Right cardiac atrium (tissue), 5 donors: Measurements from ENCODE around the gene PHKG1. TPM values are rescaled to one million over a fixed set of nuclear protein-coding genes. Genes with fewer than 3 reads are reported as not detected.
A peak's percentile ranks its signal among the peaks of the same experiment; 100 is the strongest.
"Not testable (repeated sequence)": the region's sequence is repeated elsewhere in the genome, so short reads cannot be mapped to it uniquely, and the experiment has no call there.

Source experiments
- ATAC-seq, 2 donors: fragments of 200-7000 bp; cut with Tn5 transposase; one replicate each; pipeline versions ENCODE4 v1.8.0 to v1.9.1; 2020; ENCODE audit warnings: moderate library complexity in 2 of 2, mild to moderate bottlenecking in 1 of 2
- DNase-seq, 3 donors: peaks; one replicate each; pipeline ENCODE4 v3.0.0-alpha.2; 2020
- H3K27ac ChIP-seq: one replicate; pipeline ENCODE4 v1.5.1; 2013; ENCODE audit warnings: mild to moderate bottlenecking, low read length, control low read depth, moderate library complexity
- H3K27me3 ChIP-seq: one replicate; pipeline ENCODE4 v1.6.1; 2013; ENCODE audit not compliant: control insufficient read depth, insufficient read depth
- H3K4me1 ChIP-seq: one replicate; pipeline ENCODE4 v1.6.1; 2013; ENCODE audit warnings: low read length; ENCODE audit not compliant: control insufficient read depth, insufficient read depth
- H3K4me3 ChIP-seq: one replicate; pipeline ENCODE4 v1.5.1; 2013; ENCODE audit warnings: low read length, control low read depth
- H3K9me3 ChIP-seq: one replicate; pipeline ENCODE4 v1.6.1; 2013; ENCODE audit warnings: low read length; ENCODE audit not compliant: control insufficient read depth
- WGBS: extraction: QIAGEN DNeasy Blood & Tissue Kit; methylation state at CpG from one replicate; pipeline ENCODE4 v1.1.7; 2013; 5-methylcytosine and 5-hydroxymethylcytosine counted together
- intact Hi-C, 4 donors: fragments of 100-400 bp; cut with DNase I; formaldehyde crosslinking; loops; one replicate each; pipeline versions ENCODE4 v1.11.0 to v1.14.0; 2022 to 2023
- polyA plus RNA-seq: library from polyadenylated mRNA; stranded (reverse); fragments of 200-250 nt; gene quantifications from one replicate; pipeline ENCODE4 v1.2.3, GENCODE V29; 2013
- total RNA-seq, 4 donors: library from RNA; stranded (reverse); fragmentation: NEBNext Ultra II Directional; extraction: Animal tissue kit (Norgen Biotek cat#: 25700); gene quantifications; one replicate each; pipeline ENCODE4 v1.2.1, GENCODE V29; 2021
- donor health status: healthy with polysubstance abuse.
- donor health status: DM: no; HTN: yes; CAD: no.
- donor health status: DM: no; HTN: no; CAD: no.
- donor health status: DM: no; HTN: yes; CAD: no; lungs with severe emphysema.
- donor health status: DM: yes; HTN: yes; CAD: no.

Gene PHKG1
- total and polyA plus RNA-seq, 5 donors = 22.6 to 50.4 (median 24.5) TPM

DNA sequence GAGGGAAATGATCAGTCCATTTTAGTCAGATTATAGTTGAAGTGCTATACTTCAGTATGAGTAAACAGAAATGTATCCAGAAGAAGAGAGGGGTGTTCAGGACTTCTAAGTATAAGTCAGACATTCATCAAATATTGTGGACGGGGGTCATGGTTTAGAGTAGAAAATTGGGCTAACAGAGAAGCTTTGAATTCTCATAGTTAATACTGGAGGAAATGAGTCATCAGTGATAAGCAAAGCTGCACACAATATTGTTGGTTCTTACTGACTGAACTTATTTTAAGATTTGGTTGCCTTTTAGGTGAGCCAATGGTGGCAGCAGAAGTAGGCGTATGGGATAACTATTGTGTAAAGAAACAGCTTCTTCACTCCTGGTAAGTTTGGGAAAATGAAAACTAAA is 30.4 kb downstream of the PHKG1 start:
- DNase-seq (no peak), ATAC-seq (no peak)
- WGBS = 56% methylated on average over 2 of the region's 2 CpGs
- Histone ChIP-seq H3K4me3 (no peak overlapping the region), H3K27me3 (no peaks in the 10 kb centered on the region), H3K9me3 (no peaks in the 10 kb centered on the region), H3K27ac (no peak overlapping the region), H3K4me1 (no peaks in the 10 kb centered on the region)
- intact Hi-C loops = no loop called here

GRCh38 chr7:56053993-56054392 is 38.8 kb downstream of the PHKG1 start:
- Histone ChIP-seq H3K27me3 (no peaks in the 10 kb centered on the region), H3K4me1 (peaks cover 4% of the 10 kb centered on the region), H3K9me3 (no peaks in the 10 kb centered on the region), H3K4me3 (no peak overlapping the region), H3K27ac (no peak overlapping the region)
- intact Hi-C loops = no loop called here
- 83% methylated on average over 2 of the region's 2 CpGs for WGBS
- ATAC-seq (no peak), DNase-seq (no peak)

DNA sequence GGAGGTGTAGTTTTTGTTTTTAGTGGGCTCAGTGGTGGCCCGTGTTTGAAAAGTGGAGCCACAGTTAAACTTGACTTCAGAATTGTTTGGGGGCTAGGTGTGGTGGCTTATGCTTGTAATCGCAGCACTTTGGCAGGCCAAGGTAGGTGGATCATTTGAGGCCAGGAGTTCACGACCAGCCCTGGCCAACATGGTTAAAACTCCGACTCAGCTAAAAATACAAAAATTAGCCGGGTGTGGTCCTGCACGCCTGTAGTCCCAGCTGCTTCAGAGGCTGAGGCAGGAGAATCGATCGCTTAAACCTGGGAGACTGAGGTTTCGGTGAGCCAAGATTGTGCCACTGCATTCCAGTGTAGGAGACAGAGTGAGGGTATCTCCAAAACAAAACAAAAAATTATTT is 39.4 kb downstream of the PHKG1 start:
- DNase-seq (no peak), ATAC-seq (no peak)
- intact Hi-C loops = no loop called here
- Histone ChIP-seq H3K27me3 (no peaks in the 10 kb centered on the region), H3K4me1 (peaks cover 4% of the 10 kb centered on the region), H3K9me3 (no peaks in the 10 kb centered on the region), H3K4me3 (no peak overlapping the region), H3K27ac (no peak overlapping the region)
- 85% methylated on average over 9 of the region's 9 CpGs for WGBS

- ATAC-seq (peak; percentile 99), DNase-seq (peak; percentile 98 to 99 (median 99))
- under 1% methylated on average over 97 of the region's 97 CpGs for WGBS
- intact Hi-C loops = no loop called here
- Histone ChIP-seq H3K27ac (peak within 1 kb of the TSS; percentile 89), H3K27me3 (no peaks in the 10 kb centered on the region), H3K4me1 (peaks cover 4% of the 10 kb centered on the region), H3K4me3 (peak within 1 kb of the TSS; percentile 74), H3K9me3 (no peaks in the 10 kb centered on the region)
Measured at GRCh38 chr7:56051339-56052191, 41.2 kb downstream of the PHKG1 start, which contains the start of the genes CCT6A and PSPH. CCT6A (plus strand) TSS chr7:56051765; CDS start chr7:56051849, 84 bp downstream. PSPH (minus strand) TSS chr7:56051444; CDS start chr7:56021212, 30,232 bp downstream.

DNA sequence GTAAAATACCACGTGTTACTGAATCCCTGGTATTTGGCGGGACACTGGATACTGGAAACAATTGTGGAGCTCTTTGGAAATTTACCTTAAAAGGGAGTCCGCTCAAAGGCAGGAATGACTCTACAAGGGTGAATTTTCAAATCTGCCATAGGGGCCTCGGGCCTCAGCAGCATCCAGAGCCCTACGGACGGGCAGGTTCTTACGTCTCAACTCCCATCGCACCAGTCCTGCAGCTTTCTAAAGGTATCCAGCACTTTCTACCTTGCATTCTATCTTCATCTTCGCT is 41.8 kb downstream of the PHKG1 start:
- Histone ChIP-seq H3K27ac (peak overlapping the region; percentile 86), H3K4me3 (peak overlapping the region; percentile 74), H3K27me3 (no peaks in the 10 kb centered on the region), H3K9me3 (no peaks in the 10 kb centered on the region), H3K4me1 (peaks cover 4% of the 10 kb centered on the region)
- intact Hi-C loops = no loop called here
- DNase-seq (no peak), ATAC-seq (no peak)
- WGBS = under 1% methylated on average over 9 of the region's 9 CpGs

DNA sequence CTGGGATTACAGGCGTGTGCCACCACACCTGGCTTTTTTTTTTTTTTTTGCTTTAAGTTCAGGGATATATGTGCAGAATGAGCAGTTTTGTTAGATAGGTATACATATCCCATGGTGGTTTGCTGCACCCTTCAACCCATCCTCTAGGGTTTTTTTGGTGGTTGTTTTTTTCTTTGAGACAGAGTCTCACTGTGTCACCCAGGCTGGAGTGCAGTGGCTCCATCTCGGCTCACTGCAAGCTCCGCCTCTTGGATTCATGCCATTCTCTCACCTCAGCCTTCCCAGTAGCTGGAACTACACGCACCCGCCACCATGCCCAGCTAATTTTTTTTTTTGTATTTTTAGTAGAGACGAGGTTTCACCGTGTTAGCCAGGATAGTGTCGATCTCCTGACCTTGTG is 44.0 kb downstream of the PHKG1 start:
- H3K9me3 ChIP-seq, intact Hi-C loops, H3K27ac ChIP-seq, DNase-seq, H3K4me1 ChIP-seq, H3K27me3 ChIP-seq, H3K4me3 ChIP-seq, ATAC-seq: not testable (repeated sequence)
- WGBS = 45% methylated on average over 8 of the region's 8 CpGs

DNA sequence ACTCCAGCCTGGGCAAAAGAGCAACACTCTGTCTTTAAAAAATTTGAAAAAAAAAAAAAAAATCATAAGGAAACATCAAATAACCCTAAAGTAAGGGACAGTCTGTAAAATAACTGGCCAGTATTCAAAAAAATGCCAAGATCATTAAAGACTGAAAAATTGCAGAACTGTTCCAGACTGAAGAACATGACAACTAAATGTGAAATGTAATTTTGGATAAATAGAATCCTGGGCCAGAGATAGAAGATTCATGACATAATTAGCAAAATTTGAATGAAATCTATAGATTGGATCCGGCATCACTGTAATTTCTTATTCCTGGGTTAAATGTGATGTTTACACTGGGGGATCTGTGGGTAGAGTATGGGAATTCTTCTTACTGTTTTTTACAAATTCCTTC is 44.5 kb downstream of the PHKG1 start:
- H3K4me1 ChIP-seq = peaks cover 4% of the 10 kb centered on the region
- DNase-seq (no peak), ATAC-seq (no peak)
- no peaks in the 10 kb centered on the region for H3K9me3 ChIP-seq
- H3K4me3 ChIP-seq = no peak overlapping the region
- WGBS = 86% methylated on average over 1 of the region's 1 CpG
- intact Hi-C loops = no loop called here
- no peaks in the 10 kb centered on the region for H3K27me3 ChIP-seq
- H3K27ac ChIP-seq = no peak overlapping the region

- whole genome bisulfite sequencing = 82% methylated on average over 11 of the region's 11 CpGs
- H3K27ac ChIP-seq, H3K9me3 ChIP-seq, H3K4me1 ChIP-seq, ATAC-seq, H3K27me3 ChIP-seq, DNase-seq, intact Hi-C loops, H3K4me3 ChIP-seq: not testable (repeated sequence)
Measured at GRCh38 chr7:56047446-56048116, 45.2 kb downstream of the PHKG1 start.

DNA sequence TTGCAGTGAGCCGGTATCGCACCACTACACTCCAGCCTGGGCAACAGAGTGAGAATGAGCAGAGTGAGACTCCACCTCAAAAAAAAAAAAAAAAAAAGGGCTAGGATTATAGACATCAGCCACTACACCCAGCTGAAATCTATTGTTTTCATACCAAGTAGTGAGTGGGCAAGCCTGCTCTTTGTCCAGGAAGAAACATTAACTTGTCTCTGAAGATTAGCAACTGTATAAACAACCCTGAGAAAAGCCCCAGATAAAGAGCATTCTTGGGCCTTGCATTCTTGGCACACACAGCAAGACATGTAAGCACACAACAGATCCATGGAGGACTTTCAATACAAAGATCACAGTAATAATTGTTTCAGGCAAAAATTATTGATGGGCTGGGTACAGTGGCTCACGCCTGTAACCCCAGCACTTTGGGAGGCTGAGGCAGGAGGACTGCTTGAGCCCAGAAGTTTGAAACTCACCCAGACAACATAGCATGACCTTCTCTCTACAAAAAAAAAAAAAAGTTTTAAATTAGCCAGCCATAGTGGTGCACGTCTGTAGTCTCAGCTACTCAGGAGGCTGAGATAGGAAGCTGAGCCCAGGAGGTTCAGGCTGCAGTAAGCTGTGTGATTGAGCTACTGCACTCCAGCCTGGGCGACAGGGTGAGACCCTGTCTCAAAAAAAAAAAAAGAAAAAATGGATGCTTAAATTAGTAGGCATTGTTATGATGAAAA is 45.9 kb downstream of the PHKG1 start:
- peak; percentile 5 to 53 for ATAC-seq
- Histone ChIP-seq H3K4me3 (no peak overlapping the region), H3K27ac (peak overlapping the region; percentile 25), H3K27me3 (no peaks in the 10 kb centered on the region), H3K9me3 (no peaks in the 10 kb centered on the region), H3K4me1 (peaks cover 4% of the 10 kb centered on the region)
- DNase-seq = no peak
- WGBS = 52% methylated on average over 5 of the region's 5 CpGs
- intact Hi-C loops = no loop called here

- H3K27me3 ChIP-seq, H3K4me3 ChIP-seq, H3K27ac ChIP-seq, DNase-seq, ATAC-seq, H3K4me1 ChIP-seq, H3K9me3 ChIP-seq, intact Hi-C loops: not testable (repeated sequence)
- 88% methylated on average over 2 of the region's 2 CpGs for WGBS
Measured at GRCh38 chr7:56045758-56046157, 47.0 kb downstream of the PHKG1 start.

- 84% methylated on average over 3 of the region's 3 CpGs for WGBS
Measured at GRCh38 chr7:56040730-56041129, 52.0 kb downstream of the PHKG1 start.

More at GRCh38 chr7:56040730-56041129, 52.0 kb downstream of the PHKG1 start:
- Histone ChIP-seq H3K27me3 (no peaks in the 10 kb centered on the region), H3K4me1 (no peaks in the 10 kb centered on the region), H3K9me3 (no peaks in the 10 kb centered on the region), H3K4me3 (no peak overlapping the region), H3K27ac (no peak overlapping the region)
- intact Hi-C loops = no loop called here
- ATAC-seq = peak in 1 of 2 donors; percentile 41
- no peak for DNase-seq
